Subcutaneous abdominal adipose tissue (tissue), 5 donors: Measurements from ENCODE around the gene MARCHF10.
"Not testable (repeated sequence)": the region's sequence is repeated elsewhere in the genome, so short reads cannot be mapped to it uniquely, and the experiment has no call there.

Source experiments
- H3K27ac ChIP-seq: one replicate; pipeline ENCODE4 v1.7.0; 2013; ENCODE audit warnings: low read depth, mild to moderate bottlenecking, inconsistent platforms, low read length, moderate library complexity
- H3K27me3 ChIP-seq, 5 donors: one replicate each; pipeline ENCODE4 v1.7.0; 2013; ENCODE audit warnings: low read length in 5 of 5, inconsistent platforms in 1 of 5; ENCODE audit not compliant: control insufficient read depth in 5 of 5, insufficient read depth in 4 of 5
- H3K36me3 ChIP-seq, 5 donors: one replicate each; pipeline ENCODE4 v1.7.0; 2013; ENCODE audit warnings: low read length in 5 of 5; ENCODE audit not compliant: control insufficient read depth in 5 of 5, insufficient read depth in 5 of 5
- H3K4me1 ChIP-seq, 5 donors: one replicate each; pipeline ENCODE4 v1.7.0; 2013; ENCODE audit warnings: low read length in 5 of 5, mild to moderate bottlenecking in 3 of 5, moderate library complexity in 1 of 5; ENCODE audit not compliant: control insufficient read depth in 5 of 5, insufficient read depth in 5 of 5
- H3K4me3 ChIP-seq, 5 donors: one replicate each; pipeline ENCODE4 v1.7.0; 2013; ENCODE audit warnings: low read length in 5 of 5, low read depth in 1 of 5
- H3K9ac ChIP-seq, 5 donors: one replicate each; pipeline ENCODE4 v1.7.0; 2013; ENCODE audit warnings: low read length in 5 of 5, mild to moderate bottlenecking in 4 of 5, moderate library complexity in 3 of 5
- H3K9me3 ChIP-seq, 5 donors: one replicate each; pipeline ENCODE4 v1.7.0; 2013; ENCODE audit warnings: low read length in 5 of 5; ENCODE audit not compliant: control insufficient read depth in 5 of 5
- donor health status: healthy.
- donor health status: healthy.
- donor health status: healthy.
- donor health status: healthy.
- donor health status: healthy.

MARCHF10 gene

DNA sequence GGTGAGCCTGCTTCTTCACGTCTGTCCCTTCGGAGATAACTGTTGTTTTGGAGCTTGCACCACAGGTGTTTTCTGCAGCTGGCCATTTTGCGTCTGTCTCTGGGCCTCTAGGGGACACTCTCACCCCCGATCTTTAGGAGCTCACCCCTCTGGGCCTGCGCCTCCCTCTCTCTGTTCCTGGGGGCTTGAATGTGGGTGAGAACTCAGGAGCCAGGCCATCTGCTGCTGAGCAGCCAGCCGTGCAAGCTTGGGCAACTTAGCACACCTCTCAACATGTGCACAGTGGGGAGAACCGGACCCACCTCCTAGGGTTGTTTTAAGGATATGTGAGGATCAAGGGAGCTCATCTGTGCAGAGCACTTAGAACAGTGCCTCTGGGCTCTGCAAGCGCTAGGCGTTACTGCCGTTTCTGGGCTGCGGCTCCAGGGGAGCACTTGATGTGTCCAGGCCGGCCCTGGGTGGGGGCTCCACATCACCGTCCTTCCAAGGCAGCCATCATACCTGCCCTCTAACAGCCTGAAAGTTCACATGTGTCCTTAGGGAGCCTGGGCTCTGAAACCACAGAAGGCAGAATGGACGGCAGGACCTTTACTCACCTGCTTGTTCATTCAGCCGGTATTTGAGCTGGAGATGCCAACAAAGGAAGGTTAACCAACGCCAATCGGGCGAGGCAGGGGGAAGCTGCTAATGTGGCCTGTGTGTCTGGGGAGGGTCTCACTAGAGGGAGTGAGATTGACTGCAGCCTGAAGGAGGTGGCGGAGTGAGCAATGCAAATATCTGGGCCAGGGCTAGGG is 114.3 kb downstream of the MARCHF10 start:
- peaks cover 0 to 13% (median 0%) of the 10 kb centered on the region in 5 donors for H3K36me3 ChIP-seq

DNA sequence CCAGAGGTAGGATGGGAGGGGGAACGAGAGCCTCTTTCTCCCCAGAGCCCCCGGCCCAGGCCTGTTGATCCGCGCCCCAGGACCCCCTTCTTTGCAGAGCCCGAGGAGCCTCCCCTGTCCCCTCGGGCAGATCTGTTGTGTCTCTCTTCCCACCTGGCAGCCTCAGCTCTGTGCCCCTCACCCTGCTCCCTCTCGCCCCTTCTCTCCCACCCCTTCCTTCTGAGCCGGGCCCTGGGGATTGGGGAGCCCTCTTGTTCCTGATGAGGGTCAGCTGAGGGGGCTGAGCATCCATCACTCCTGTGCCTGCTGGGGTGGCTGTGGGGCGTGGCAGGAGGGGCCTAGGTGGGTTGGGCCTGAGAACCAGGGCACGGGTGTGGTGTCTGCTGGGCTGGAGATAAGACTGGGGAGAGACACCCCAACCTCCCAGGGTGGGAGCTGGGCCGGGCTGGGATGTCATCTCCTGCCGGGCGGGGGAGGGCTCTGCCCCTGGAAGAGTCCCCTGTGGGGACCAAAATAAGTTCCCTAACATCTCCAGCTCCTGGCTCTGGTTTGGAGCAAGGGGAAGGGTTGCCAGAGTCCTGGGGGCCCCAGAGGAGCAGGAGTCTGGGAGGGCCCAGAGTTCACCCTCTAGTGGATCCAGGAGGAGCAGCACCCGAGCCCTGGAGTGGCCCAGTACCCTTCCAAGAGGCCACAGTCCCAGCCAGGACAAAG is 115.2 kb downstream of the MARCHF10 start:
- H3K4me1 ChIP-seq, result peaks cover 7 to 46% (median 36%) of the 10 kb centered on the region in 5 donors
- H3K9ac ChIP-seq, result no peak overlapping the region
- no peak overlapping the region for H3K4me3 ChIP-seq
- peaks cover 0 to 14% (median 0%) of the 10 kb centered on the region in 5 donors for H3K36me3 ChIP-seq
- no peaks in the 10 kb centered on the region for H3K9me3 ChIP-seq
- peaks cover 0 to 5% (median 3%) of the 10 kb centered on the region in 5 donors for H3K27me3 ChIP-seq
- no peak overlapping the region for H3K27ac ChIP-seq

More for the DNA sequence above, 114.3 kb downstream of the MARCHF10 start:
- no peak overlapping the region for H3K4me3 ChIP-seq
- H3K27me3 ChIP-seq, result peaks cover 0 to 5% (median 3%) of the 10 kb centered on the region in 5 donors
- no peak overlapping the region for H3K9ac ChIP-seq
- peaks cover 7 to 47% (median 36%) of the 10 kb centered on the region in 5 donors for H3K4me1 ChIP-seq
- no peaks in the 10 kb centered on the region for H3K9me3 ChIP-seq
- H3K27ac ChIP-seq, result no peak overlapping the region

DNA sequence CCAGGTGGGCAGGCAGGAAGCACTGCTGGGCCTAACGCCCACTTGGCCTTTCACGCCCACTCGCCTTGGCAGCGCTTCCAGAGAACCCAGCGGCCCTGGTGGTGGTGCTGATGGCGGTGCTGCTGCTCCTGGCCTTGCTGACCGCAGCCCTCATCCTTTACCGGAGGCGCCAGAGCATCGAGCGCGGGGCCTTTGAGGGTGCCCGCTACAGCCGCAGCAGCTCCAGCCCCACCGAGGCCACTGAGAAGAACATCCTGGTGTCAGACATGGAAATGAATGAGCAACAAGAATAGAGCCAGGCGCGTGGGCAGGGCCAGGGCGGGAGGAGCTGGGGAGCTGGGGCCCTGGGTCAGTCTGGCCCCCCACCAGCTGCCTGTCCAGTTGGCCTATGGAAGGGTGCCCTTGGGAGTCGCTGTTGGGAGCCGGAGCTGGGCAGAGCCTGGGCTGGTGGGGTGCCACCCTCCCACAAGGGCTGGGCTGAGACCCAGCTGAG is 115.9 kb downstream of the MARCHF10 start:
- peaks cover 0 to 15% (median 0%) of the 10 kb centered on the region in 5 donors for H3K36me3 ChIP-seq
- peaks cover 0 to 5% (median 3%) of the 10 kb centered on the region in 5 donors for H3K27me3 ChIP-seq
- H3K9ac ChIP-seq, result no peak overlapping the region
- H3K27ac ChIP-seq, result no peak overlapping the region
- peaks cover 4 to 40% (median 31%) of the 10 kb centered on the region in 5 donors for H3K4me1 ChIP-seq
- H3K9me3 ChIP-seq, result no peaks in the 10 kb centered on the region
- no peak overlapping the region for H3K4me3 ChIP-seq

DNA sequence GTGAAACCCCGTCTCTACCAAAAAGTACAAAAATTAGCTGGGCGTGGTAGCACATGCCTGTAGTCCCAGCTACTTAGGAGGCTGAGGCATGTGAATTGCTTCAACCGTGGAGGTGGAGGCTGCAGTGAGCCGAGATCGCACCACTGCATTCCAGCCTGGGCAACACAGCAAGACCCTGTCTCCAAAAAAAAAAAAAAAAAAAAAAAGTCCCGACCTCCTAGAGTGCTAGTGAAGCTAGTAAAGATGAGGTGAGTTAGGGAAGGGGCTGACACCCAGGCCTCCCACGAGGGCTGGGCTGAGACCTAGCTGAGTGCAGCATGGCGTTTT is 116.6 kb downstream of the MARCHF10 start:
- not testable (repeated sequence) for H3K4me3 ChIP-seq, H3K9ac ChIP-seq, H3K27ac ChIP-seq, H3K9me3 ChIP-seq, H3K27me3 ChIP-seq
- peaks cover 0 to 15% (median 0%) of the 10 kb centered on the region in 5 donors for H3K36me3 ChIP-seq
- H3K4me1 ChIP-seq, result peaks cover 2 to 33% (median 25%) of the 10 kb centered on the region in 5 donors

DNA sequence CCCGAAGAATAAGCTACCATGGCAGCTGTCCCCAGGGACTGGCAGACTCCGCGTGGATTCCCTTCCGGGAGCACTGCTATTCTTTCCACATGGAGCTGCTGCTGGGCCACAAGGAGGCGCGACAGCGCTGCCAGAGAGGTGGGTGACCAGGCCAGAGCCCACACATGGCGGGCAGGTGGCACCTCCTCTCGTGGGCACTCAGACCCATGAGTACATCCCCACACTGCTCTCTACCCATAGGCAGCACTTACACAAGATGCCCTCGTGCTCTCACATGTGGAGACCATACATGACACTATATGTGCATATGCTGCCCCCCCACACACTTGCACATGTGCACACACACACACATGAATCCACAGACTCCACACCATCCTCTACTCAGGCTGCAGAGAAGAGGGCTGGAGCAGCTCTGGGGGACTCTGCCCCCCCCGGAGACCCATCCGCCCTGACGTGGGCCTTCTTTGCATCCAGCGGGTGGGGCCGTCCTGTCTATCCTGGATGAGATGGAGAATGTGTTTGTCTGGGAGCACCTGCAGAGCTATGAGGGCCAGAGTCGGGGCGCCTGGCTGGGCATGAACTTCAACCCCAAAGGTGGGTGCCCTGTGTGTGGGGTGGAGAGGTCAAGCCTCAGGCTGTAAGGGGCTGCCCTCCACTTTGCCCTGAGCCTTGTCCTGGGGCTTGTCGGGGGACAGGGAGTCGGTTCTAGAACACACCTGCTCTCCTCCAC is 117.8 kb downstream of the MARCHF10 start:
- H3K27me3 ChIP-seq, result peaks cover 0 to 5% (median 0%) of the 10 kb centered on the region in 5 donors
- H3K4me1 ChIP-seq, result peaks cover 0 to 26% (median 21%) of the 10 kb centered on the region in 5 donors
- H3K4me3 ChIP-seq, result no peak overlapping the region
- H3K27ac ChIP-seq, result no peak overlapping the region
- no peak overlapping the region for H3K9ac ChIP-seq
- peaks cover 0 to 17% (median 0%) of the 10 kb centered on the region in 5 donors for H3K36me3 ChIP-seq
- H3K9me3 ChIP-seq, result peaks cover 0 to 3% (median 0%) of the 10 kb centered on the region in 5 donors

DNA sequence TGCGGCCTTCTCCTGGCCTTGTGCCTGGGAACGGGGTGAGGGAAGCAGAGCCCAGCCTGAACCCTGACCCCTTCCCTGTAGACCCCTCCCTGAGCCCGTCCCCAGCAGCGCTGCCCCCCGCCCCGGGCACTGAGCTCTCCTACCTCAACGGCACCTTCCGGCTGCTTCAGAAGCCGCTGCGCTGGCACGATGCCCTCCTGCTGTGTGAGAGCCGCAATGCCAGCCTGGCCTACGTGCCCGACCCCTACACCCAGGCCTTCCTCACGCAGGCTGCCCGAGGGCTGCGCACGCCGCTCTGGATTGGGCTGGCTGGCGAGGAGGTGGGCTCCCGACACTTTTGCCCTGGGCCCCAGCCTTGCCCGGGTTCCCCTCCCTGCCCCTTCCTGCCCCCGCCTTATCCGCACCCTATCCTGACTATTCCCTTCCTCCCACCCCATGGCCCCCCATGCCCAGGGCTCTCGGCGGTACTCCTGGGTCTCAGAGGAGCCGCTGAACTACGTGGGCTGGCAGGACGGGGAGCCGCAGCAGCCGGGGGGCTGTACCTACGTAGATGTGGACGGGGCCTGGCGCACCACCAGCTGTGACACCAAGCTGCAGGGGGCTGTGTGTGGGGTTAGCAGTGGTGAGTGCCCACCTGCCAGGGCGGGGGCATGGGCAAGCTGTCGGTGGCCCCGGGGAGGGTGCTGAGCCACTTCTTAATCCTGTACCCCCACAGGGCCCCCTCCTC is 118.5 kb downstream of the MARCHF10 start:
- Histone ChIP-seq H3K27me3 (peaks cover 0 to 3% (median 0%) of the 10 kb centered on the region in 5 donors), H3K9ac (no peak overlapping the region), H3K4me3 (no peak overlapping the region), H3K36me3 (peaks cover 0 to 17% (median 0%) of the 10 kb centered on the region in 5 donors), H3K27ac (no peak overlapping the region), H3K9me3 (peaks cover 0 to 3% (median 0%) of the 10 kb centered on the region in 5 donors), H3K4me1 (peaks cover 0 to 20% (median 17%) of the 10 kb centered on the region in 5 donors)

DNA sequence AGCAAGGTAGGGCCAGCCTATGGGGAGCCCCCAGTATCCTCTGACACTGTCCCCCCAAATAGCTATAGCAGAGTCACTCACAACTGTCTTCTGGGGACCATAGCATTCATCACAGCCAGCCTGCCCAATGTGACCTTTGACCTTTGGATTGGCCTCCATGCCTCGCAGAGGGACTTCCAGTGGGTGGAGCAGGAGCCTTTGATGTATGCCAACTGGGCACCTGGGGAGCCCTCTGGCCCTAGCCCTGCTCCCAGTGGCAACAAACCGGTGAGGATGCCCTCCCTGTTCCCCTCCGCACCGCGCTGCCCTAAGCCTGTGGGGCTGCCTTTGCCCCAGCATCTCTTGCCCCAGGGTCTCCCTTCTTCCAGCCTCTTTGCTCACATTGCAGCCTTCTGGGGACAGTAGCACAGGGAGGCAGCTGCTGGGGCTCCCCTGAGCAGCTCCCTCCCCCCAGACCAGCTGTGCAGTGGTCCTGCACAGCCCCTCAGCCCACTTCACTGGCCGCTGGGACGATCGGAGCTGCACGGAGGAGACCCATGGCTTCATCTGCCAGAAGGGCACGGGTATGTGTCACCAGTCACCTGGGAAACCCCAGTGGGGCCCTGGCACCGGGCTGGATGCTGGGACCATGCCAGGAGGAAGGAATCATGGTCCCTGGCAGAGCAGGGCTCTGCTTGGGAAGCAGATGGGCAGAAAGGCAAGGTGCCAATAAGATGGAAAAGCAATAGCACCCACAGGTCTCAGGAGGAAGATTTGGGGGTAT is 119.5 kb downstream of the MARCHF10 start:
- Histone ChIP-seq H3K4me1 (peaks cover 0 to 9% (median 7%) of the 10 kb centered on the region in 5 donors), H3K9me3 (peaks cover 0 to 3% (median 0%) of the 10 kb centered on the region in 5 donors), H3K27ac (no peak overlapping the region), H3K36me3 (peaks cover 0 to 17% (median 0%) of the 10 kb centered on the region in 5 donors), H3K27me3 (peaks cover 0 to 3% (median 0%) of the 10 kb centered on the region in 5 donors), H3K4me3 (no peak overlapping the region), H3K9ac (no peak overlapping the region)

DNA sequence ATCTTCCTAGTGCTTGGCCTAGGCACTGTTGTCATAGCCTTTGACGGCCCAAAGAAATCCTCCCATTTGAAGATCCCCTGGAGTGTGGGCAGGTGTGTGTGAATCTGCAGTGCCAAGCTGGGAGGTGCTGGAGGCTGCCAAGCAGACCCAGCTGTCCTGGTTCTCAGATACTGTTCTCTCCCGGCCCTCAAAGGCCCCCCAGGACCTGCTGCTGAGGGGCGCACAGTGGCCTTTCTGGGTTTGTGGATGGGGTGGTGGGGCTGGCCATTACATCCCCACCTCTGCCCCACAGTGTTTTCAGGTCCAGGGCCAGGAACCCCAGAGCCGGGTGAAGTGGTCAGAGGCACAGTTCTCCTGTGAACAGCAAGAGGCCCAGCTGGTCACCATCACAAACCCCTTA is 120.1 kb downstream of the MARCHF10 start:
- Histone ChIP-seq H3K9ac (no peak overlapping the region), H3K27ac (no peak overlapping the region), H3K4me1 (peaks cover 0 to 5% (median 3%) of the 10 kb centered on the region in 5 donors), H3K36me3 (peaks cover 0 to 17% (median 0%) of the 10 kb centered on the region in 5 donors), H3K4me3 (no peak overlapping the region), H3K9me3 (peaks cover 0 to 3% (median 0%) of the 10 kb centered on the region in 5 donors), H3K27me3 (peaks cover 0 to 3% (median 0%) of the 10 kb centered on the region in 5 donors)
